Germinal center (tissue), 1 donor: ENCODE results near the gene KLHL36.

Experiments used
- DNase-seq: peaks from one replicate; pipeline ENCODE4 v3.0.0; 2012; ENCODE audit warnings: mixed read lengths, low spot score

Gene KLHL36

DNA sequence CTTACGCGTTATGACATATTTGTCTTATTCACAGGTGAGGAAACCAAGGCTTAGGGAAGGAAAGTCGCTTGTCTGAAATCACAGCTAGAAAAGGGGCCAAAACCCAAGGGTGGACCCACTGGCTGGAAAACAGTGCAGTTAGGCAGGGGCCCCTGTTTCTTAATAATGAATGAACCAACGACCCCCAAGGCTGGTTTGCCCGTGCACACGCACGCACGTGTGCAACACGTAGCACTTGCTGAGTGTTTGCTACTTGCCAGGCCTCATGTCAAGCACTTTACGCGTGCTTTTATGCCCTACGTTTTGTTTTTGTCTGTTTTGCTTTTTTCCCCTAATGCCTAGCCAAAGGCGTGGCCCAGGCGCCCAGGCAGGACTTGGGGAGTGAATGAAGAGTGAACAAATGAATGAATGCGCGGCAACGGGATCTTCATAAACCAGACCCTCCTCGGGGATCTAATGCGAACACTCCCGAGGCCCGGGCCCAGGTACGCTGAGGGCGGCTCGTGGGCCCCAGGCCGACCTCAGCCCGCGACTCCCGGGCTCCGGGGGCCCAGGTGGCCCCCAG, 50.9 kb downstream of the KLHL36 start:
- DNase-seq = no peak

DNA sequence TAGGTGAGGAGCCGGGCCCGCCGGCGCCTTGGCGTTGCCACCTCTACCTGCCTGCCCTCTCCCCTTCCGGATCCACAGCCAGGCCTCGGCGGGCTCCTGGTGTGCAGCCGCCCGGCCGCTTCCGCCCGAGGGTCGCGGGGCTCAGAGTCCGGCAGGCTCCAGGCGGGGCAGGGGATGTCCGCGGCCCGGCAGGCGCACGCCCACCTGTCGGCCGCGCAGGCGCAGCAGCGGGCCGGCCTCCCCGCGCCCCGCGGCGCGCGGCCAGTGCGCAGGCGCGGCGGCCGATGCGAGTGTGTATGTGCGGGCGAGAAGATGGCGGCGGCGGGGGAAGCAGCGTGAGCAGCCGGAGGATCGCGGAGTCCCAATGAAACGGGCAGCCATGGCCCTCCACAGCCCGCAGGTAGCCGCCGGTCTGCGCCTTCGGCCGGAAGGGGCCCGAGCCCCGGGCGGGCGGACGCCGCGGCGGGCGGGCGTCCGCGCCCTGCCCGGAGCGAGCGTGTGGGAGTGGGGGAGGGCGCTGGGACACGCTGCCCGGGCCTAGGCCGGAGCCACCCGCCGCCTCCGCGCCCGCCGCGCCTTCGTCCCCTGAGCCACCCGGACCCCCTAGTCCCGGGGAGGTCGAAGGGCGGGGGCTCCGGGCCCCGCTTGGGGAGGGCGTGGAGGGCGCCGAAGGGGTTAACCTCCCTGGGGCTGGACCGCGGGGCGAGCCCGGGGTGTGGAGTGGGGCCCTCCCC, 51.6 kb downstream of the KLHL36 start, which contains the start of gene USP10:
USP10 (plus strand) TSS at position 289 of the 734 bp plus-strand sequence; CDS start at position 380, 91 bp downstream.
- DNase-seq = peak; percentile 96

- peak; percentile 30 for DNase-seq
Observed at GRCh38 chr16:84700446-84701300, 52.4 kb downstream of the KLHL36 start.

GRCh38 chr16:84703681-84704080, 55.4 kb downstream of the KLHL36 start:
- no peak for DNase-seq

- DNase-seq = no peak
Observed at GRCh38 chr16:84704253-84704652, 55.9 kb downstream of the KLHL36 start.

- no peak for DNase-seq
Observed at GRCh38 chr16:84706856-84707255, 58.5 kb downstream of the KLHL36 start.

- DNase-seq = no peak
Observed at GRCh38 chr16:84709609-84710008, 61.3 kb downstream of the KLHL36 start.

- no peak for DNase-seq
Observed at GRCh38 chr16:84710686-84711085, 62.4 kb downstream of the KLHL36 start.
